ENCODE measurements around the gene PRPF8. TPM values are rescaled to one million over a fixed set of nuclear protein-coding genes. Genes with fewer than 3 reads are reported as not detected.

PRPF8 gene
- total and polyA plus RNA-seq, 8 donors, result 33.6 to 252 (median 147) TPM

DNA sequence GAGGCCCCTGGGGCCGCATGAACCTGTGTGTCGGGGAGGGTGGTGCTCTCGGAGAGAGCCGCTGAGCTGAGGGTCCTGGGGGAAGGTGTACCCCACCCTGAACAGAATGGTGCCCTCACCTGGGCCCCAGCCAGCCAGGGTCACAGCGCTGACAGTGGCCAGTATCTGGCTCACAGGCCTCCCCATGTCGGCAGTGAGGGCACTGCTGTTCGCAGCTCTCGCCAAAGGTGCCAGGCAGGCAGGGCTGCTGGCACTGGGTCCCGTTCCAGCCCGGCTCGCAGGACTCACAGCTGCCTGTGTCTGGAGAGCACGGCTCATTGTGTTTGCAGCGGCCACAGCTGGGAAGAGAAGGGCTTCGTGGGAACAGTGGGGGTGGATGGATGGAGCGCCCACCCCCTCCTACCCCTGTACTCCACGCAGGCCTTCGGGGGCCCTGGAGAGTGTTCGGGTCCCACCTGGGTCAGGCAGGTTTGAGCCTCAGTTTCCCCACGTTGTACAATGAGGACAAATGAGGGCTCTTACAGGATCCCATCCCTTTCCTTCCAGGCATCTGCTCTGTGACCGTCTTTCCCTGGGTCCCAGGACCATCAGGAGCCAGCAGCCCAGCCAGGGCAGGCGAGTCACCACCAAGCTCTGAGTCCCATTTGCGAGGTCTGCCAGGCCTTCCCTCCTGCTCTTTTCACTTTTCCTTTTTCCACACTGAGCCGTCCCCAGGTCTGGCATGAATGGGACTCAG, 44.2 kb downstream of the PRPF8 start:
- TF ChIP-seq POLR2AphosphoS5 (IDR thresholded peaks at IDR 0.05), result no peak
- TF ChIP-seq CTCF (IDR thresholded peaks at IDR 0.05), result no peak
- no peak for TF ChIP-seq EP300 (IDR thresholded peaks at IDR 0.05)
- no peak for TF ChIP-seq POLR2A (IDR thresholded peaks at IDR 0.05)
- H3K27ac ChIP-seq, result no peak overlapping the region
- H3K36me3 ChIP-seq, result peaks cover 0 to 14% (median 10%) of the 10 kb centered on the region in 4 donors
- intact Hi-C loops (cut with DNase I; ENCODE audit: low total_unique reads), result no loop called here
- H3K27me3 ChIP-seq, result no peaks in the 10 kb centered on the region
- H3K4me1 ChIP-seq, result peaks cover 12 to 37% (median 30%) of the 10 kb centered on the region in 4 donors
- H3K9me3 ChIP-seq, result no peaks in the 10 kb centered on the region
- no peak overlapping the region for H3K4me3 ChIP-seq
- WGBS, 5 donors, result 52 to 74% (median 63%) methylated on average over 22 to 23 of the region's 23 CpGs
- peak; percentile 35 to 76 for DNase-seq

GRCh38 chr17:1639549-1640180, 45.0 kb downstream of the PRPF8 start:
- Histone ChIP-seq H3K27me3 (no peaks in the 10 kb centered on the region), H3K36me3 (peaks cover 0 to 22% (median 18%) of the 10 kb centered on the region in 4 donors), H3K4me1 (peaks cover 12 to 29% (median 22%) of the 10 kb centered on the region in 4 donors), H3K9me3 (no peaks in the 10 kb centered on the region), H3K27ac (no peak overlapping the region), H3K4me3 (no peak overlapping the region)
- TF ChIP-seq CTCF (IDR thresholded peaks at IDR 0.05) (no peak), POLR2A (IDR thresholded peaks at IDR 0.05) (no peak), POLR2AphosphoS5 (IDR thresholded peaks at IDR 0.05) (no peak), EP300 (IDR thresholded peaks at IDR 0.05) (no peak)
- WGBS, 5 donors, result 57 to 69% (median 61%) methylated on average over 5 to 11 of the region's 11 CpGs
- peak in 1 of 2 donors; percentile 52 for DNase-seq
- intact Hi-C loops (cut with DNase I; ENCODE audit: low total_unique reads), result no loop called here

GRCh38 chr17:1638624-1639300, 45.9 kb downstream of the PRPF8 start:
- no peak for DNase-seq
- Histone ChIP-seq H3K4me1 (peaks cover 5 to 20% (median 13%) of the 10 kb centered on the region in 4 donors), H3K36me3 (peaks cover 0 to 26% (median 19%) of the 10 kb centered on the region in 4 donors), H3K9me3 (no peaks in the 10 kb centered on the region), H3K27me3 (no peaks in the 10 kb centered on the region), H3K4me3 (no peak overlapping the region), H3K27ac (no peak overlapping the region)
- 71 to 82% (median 76%) methylated on average over 18 to 19 of the region's 19 CpGs for WGBS, 5 donors
- TF ChIP-seq EP300 (IDR thresholded peaks at IDR 0.05) (no peak), CTCF (IDR thresholded peaks at IDR 0.05) (no peak), POLR2AphosphoS5 (IDR thresholded peaks at IDR 0.05) (no peak), POLR2A (IDR thresholded peaks at IDR 0.05) (no peak)
- intact Hi-C loops (cut with DNase I; ENCODE audit: low total_unique reads), result no loop called here

DNA sequence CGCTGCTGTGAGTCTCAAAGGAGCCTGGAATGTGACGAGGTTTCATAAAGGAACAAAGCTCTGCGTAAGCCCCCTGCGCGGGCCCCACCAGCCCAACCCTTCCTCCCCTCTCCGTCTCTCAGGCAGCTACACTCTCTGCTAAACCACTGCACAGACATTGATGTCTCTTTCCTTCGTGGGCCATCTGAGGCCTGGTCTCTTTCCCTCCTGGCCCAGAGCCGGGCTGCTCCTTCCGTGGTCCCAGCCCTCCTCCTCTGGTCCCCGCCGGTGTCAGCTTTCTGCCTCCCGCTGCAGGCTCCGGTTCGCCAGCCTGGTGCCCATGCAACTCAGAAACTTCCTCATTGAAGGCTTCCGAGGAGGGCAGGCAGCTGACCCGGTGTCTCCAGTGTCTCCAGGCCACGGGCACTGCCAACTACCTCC, 46.5 kb downstream of the PRPF8 start:
- Histone ChIP-seq H3K27ac (no peak overlapping the region), H3K4me3 (no peak overlapping the region), H3K27me3 (no peaks in the 10 kb centered on the region), H3K4me1 (peaks cover 0 to 14% (median 7%) of the 10 kb centered on the region in 4 donors), H3K36me3 (peaks cover 0 to 26% (median 19%) of the 10 kb centered on the region in 4 donors), H3K9me3 (no peaks in the 10 kb centered on the region)
- 74 to 82% (median 78%) methylated on average over 15 to 17 of the region's 17 CpGs for WGBS, 5 donors
- TF ChIP-seq CTCF (IDR thresholded peaks at IDR 0.05) (no peak), POLR2A (IDR thresholded peaks at IDR 0.05) (no peak), EP300 (IDR thresholded peaks at IDR 0.05) (no peak), POLR2AphosphoS5 (IDR thresholded peaks at IDR 0.05) (no peak)
- peak in 1 of 2 donors; percentile 60 for DNase-seq
- intact Hi-C loops (cut with DNase I; ENCODE audit: low total_unique reads), result no loop called here
